HG02678 (cell line): Measurements from ENCODE around the gene HSDL2.
"Not testable (repeated sequence)": the region's sequence is repeated elsewhere in the genome, so short reads cannot be mapped to it uniquely, and the experiment has no call there.

ENCODE experiments used
- ATAC-seq: cut with Tn5 transposase; IDR thresholded peaks from one replicate; pipeline ENCODE4 v1.9.1; 2021; ENCODE audit warnings: mild to moderate bottlenecking, moderate library complexity; ENCODE audit not compliant: unreplicated experiment

HSDL2 gene

GRCh38 chr9:112393146-112393545, 13.2 kb downstream of the HSDL2 start:
- not testable (repeated sequence) for ATAC-seq

- ATAC-seq = no peak
These were observed 16.5 kb downstream of the HSDL2 start for GRCh38 chr9:112396416-112396815.

DNA sequence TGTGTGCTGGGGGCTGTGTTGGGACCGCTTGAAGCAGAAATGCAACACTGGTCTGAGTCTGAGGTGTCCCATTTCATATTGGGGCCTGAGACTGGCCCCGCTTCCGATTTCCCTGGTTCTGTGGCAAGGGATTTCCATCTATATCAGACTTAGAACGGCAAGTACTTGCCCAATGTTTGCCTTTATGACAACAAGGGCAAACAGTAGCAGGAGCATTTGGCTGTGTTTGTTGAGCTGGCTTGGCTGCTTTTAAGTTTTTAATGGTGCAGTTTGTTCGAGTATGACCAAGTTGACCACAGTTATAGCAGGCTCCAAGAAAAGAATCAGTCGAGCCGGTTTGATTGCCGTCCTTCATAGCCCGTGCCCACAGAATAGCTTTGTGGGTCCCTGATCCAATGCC, 17.0 kb downstream of the HSDL2 start:
- ATAC-seq = no peak

DNA sequence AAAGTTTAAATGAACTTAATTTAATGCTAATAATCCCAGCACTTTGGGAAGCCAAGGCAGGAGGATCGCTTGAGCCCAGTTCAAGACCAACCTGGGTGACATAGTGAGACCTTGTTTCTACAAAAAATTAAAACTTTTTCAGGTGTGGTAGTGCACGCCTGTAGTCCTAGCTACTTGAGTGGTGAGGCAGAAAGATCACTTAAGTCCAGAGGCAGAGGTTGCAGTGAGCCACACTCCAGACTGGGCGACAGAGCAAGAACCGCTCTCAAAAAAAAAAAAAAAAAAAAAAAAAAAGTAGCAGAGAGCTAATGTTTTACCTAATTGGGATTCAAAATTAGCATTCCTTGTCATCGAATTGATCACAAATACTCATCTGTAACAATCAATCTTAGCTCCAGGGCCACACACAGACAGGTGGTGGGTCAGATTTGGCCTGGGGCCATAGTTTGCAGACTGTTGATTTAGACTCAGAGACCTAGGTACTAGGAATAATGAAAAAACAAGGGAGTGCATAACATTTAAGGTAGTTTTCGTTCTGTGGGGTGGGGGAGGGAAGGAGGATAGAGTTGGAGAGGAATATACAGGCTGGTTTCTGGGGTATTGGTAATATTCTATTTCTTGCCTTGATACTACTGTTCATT, 21.4 kb downstream of the HSDL2 start:
- ATAC-seq = no peak

- ATAC-seq = no peak
These were observed 23.8 kb downstream of the HSDL2 start for GRCh38 chr9:112403614-112404201.

DNA sequence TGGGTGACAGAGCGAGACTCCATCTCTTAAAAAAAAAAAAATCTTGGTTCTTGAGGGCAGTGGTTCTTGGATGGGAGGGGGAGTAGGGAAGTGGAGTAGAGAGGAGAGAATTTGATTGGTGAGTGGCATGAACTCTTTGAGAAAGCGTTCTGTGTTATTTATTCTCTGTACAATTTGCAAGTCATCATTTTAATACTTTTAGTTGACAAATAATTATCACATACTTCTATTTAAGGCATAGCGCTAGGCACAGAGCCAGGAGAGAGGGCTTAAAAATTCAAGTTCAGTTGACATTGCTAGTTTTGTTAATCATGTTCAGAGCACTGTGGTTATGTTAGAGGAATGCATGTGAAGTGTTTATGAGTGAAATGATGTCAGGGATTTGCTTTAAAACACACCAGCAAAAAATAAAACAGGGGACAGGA, 24.6 kb downstream of the HSDL2 start:
- no peak for ATAC-seq

DNA sequence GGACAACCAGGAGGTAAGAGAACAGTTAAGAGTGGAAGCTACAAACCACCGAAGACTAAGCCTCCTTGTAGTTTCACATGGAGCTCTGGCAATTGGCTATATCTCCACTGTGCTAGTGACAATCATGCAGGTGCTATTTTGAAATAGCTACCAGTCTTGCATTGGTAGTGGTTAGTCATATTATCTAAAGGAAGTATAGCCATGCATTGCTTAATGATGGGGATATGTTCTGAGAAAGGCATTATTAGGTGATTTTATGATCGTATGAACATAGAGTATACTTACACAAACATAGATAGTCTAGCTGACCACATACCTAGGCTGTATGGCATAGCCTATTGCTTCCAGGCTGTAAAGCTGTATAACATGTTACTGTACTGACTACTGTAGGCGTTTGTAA, 28.4 kb downstream of the HSDL2 start:
- ATAC-seq = no peak

DNA sequence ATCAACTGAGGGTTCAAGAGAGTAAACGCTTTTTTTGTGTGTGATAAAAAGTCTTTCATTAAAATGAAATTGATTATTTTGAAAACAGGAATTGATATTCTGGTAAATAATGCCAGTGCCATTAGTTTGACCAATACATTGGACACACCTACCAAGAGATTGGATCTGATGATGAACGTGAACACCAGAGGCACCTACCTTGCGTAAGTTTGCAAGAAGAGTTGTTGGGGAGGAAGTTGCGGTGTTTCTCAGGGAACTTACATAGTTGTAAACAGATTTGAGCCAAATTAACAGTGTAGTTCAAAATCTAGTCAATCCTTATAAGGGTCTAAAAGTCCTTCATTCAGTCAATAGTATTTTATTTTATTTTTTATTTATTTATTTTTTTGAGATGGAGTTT, 28.9 kb downstream of the HSDL2 start:
- ATAC-seq = no peak

- no peak for ATAC-seq
These were observed 29.9 kb downstream of the HSDL2 start for GRCh38 chr9:112409758-112410157.

GRCh38 chr9:112411626-112412027, 31.7 kb downstream of the HSDL2 start:
- ATAC-seq = no peak

DNA sequence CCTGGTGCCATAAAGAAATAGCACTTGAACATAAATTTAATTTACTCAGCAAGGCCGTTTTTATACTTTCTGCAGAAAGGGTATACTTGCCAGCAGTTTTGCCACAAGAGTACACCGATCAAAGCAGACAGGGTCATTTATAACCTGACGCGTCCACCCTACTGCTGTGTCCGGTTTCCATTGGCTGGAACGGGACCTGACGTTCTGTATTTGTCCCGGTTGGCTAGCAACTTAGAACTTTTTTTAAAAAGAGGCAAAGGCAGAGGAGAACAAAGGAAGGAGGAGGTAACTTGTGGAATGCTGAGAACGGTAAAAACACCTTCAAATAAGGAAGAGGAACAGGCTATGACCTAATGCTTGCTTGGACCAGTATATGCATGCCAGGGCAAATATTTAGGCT, 33.8 kb downstream of the HSDL2 start:
- not testable (repeated sequence) for ATAC-seq

GRCh38 chr9:112420208-112420607, 40.3 kb downstream of the HSDL2 start:
- ATAC-seq = no peak

GRCh38 chr9:112421771-112422222, 41.9 kb downstream of the HSDL2 start:
- no peak for ATAC-seq

GRCh38 chr9:112422417-112423148, 42.7 kb downstream of the HSDL2 start:
- no peak for ATAC-seq

- ATAC-seq = no peak
These were observed 50.2 kb downstream of the HSDL2 start for GRCh38 chr9:112430006-112430522.

- ATAC-seq = no peak
These were observed 53.8 kb downstream of the HSDL2 start for GRCh38 chr9:112433499-112434392.

DNA sequence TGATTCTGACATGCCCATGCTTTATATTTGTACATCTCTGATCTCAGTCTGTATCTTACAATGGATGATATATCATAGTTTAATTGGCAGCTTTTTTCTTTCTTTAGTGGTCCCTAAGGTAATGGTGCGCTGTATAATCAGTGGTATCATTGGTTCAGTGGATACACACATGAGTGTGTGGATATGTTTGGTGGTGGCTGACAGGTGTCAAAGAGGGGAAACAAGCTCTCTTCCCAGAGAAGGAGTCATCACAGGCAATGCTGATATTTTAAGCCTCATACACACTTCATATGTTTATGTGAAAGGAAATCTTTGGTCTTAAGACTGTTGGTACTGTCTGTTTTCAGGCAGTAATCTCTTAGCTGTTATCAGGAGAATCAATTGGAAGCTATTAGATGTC, 54.6 kb downstream of the HSDL2 start:
- ATAC-seq = no peak

DNA sequence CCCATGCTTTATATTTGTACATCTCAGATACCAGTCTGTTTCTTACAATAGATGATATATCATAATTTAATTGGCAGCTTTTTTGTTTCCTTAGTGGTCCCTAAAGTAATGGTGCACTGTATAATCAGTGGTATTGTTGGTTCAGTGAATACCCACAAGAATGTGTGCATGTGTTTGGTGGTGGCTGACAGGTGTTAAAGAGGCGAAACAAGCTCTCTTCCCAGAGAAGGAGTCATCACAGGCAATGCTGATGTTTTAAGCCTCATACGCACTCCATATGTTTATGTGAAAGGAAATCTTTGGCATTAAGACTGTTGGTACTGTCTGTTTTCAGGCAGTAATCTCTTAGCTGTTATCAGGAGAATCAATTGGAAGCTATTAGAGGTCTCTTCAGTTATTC, 57.5 kb downstream of the HSDL2 start:
- no peak for ATAC-seq

GRCh38 chr9:112439171-112439570, 59.3 kb downstream of the HSDL2 start:
- ATAC-seq = no peak

DNA sequence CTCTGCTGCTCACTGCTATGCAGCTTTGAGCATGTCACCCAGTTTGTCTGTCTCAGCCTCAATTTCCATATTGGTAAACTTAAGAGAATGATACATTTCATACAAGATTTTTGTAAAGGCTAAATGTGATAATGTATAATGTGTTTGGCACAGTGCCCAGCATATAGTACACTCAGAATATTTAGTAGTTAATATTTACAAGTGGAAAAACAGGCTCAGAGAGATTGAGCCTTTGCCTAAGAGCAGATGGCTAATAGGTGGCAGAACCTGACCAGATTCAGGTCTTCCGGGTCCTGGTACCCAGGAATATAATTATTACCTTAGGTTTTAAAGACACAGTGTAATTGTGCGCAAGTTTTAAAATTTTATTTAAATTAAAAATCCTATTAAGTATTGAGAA, 59.9 kb downstream of the HSDL2 start:
- ATAC-seq = no peak

DNA sequence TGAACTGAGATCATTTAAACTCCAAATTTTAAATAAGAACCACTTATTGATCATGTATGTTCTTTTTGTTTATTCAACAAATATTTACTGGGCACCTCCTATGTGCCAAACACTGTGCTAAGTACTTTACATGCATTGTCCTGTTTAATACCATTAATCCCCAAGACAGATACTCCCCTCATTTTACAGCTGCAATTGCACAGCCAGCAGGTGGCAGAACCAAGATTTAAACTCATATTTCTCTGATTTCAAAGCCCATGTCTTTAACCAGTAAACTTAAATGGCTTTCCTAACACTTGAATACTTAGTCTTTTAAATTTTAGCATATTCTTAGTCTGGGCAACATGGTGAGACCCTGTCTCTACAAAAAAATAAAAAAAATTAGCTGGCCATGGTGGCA, 63.3 kb downstream of the HSDL2 start:
- ATAC-seq = no peak
